HepG2 (cell line): ENCODE results near the gene LSM3. TPM values are rescaled to one million over a fixed set of nuclear protein-coding genes. Genes with fewer than 3 reads are reported as not detected.

ENCODE experiments used
- ATAC-seq: fragments of 200-7000 bp; cut with Tn5 transposase; 3 replicates; pipeline ENCODE4 v1.9.1; 2020; ENCODE audit warnings: mild to moderate bottlenecking, moderate library complexity
- BruUV-seq: library from RNA; stranded (reverse); fragments of 400-500 nt; replicated peaks from 2 replicates; lab custom pipeline; 2021; lab: Mats Ljungman, UMichigan
- CTCF ChIA-PET: fragments of 300-600 bp; formaldehyde crosslinking; extraction: SDS; loops from one replicate; lab custom pipeline; 2021; ENCODE audit warnings: low total read pairs, inconsistent platforms, low intra/inter-chr PET ratio; lab: Yijun Ruan, JAX
- POLR2A ChIA-PET: fragments of 350-600 bp; sonication (Branson Sonifier 250); formaldehyde crosslinking; loops from one replicate; lab custom pipeline; 2020; ENCODE audit warnings: antibody characterized with exemption, inconsistent platforms; lab: Yijun Ruan, JAX
- DNase-seq: peaks from one replicate; pipeline ENCODE4 v3.0.0-alpha.2; 2015; ENCODE audit warnings: low spot score
- FAIRE-seq: peaks from 3 replicates; lab custom pipeline; 2011; peaks lifted over from hg19 to GRCh38; lab: Jason Lieb, UNC
- H2AFZ ChIP-seq: one replicate; pipeline ENCODE4 v1.6.1; 2011; ENCODE audit warnings: low read length, inconsistent platforms
- H3K27ac ChIP-seq: fragments of 300-600 bp; 3 replicates; pipeline ENCODE4 v1.8.0; 2011; ENCODE audit warnings: mixed run types, mild to moderate bottlenecking, mixed read lengths, low read length, inconsistent platforms; ENCODE audit not compliant: insufficient read depth; ENCODE audit errors: extremely low read length
- H3K27me3 ChIP-seq, 2 experiments: fragments of 200-600 bp in 1 of 2; 2 replicates in 1 of 2; 3 replicates in 1 of 2; pipeline versions ENCODE4 v1.6.0 to v1.8.0; 2011; ENCODE audit warnings: low read length in 2 of 2, mild to moderate bottlenecking in 2 of 2, moderate library complexity in 2 of 2, inconsistent platforms in 1 of 2; ENCODE audit not compliant: insufficient read depth in 2 of 2, control insufficient read depth in 1 of 2
- H3K36me3 ChIP-seq, 2 experiments: fragments of 200-600 bp in 1 of 2; replicated peaks in 1 of 2; 2 replicates in 1 of 2; 3 replicates in 1 of 2; pipeline versions ENCODE4 v1.5.1 to v1.8.0; 2011; ENCODE audit warnings: low read length in 2 of 2, inconsistent platforms in 1 of 2; ENCODE audit not compliant: insufficient read depth in 2 of 2, control insufficient read depth in 1 of 2
- H3K4me1 ChIP-seq: 2 replicates; pipeline ENCODE4 v1.5.1; 2012; ENCODE audit warnings: low read length, inconsistent platforms; ENCODE audit not compliant: insufficient read depth
- H3K4me2 ChIP-seq: 2 replicates; pipeline ENCODE4 v1.6.0; 2011; ENCODE audit warnings: low read depth, low read length, inconsistent platforms
- H3K4me3 ChIP-seq, 3 experiments: fragments of 200-600 bp in 1 of 3; sonication (generic), shearing (Covaris generic) in 1 of 3; replicated peaks in 1 of 3; 2 replicates each; pipeline ENCODE4 v1.5.1; 2011 to 2016; ENCODE audit warnings: low read length in 3 of 3, inconsistent platforms in 2 of 3, low read depth in 2 of 3, mild to moderate bottlenecking in 2 of 3, control low read depth in 1 of 3, mixed read lengths in 1 of 3; ENCODE audit not compliant: insufficient read depth in 1 of 3
- H3K79me2 ChIP-seq: one replicate; pipeline ENCODE4 v1.6.1; 2011; ENCODE audit warnings: low read length, inconsistent platforms; ENCODE audit not compliant: insufficient read depth
- H3K9ac ChIP-seq: 2 replicates; pipeline ENCODE4 v1.6.0; 2011; ENCODE audit warnings: mild to moderate bottlenecking, low read depth, low read length, inconsistent platforms; ENCODE audit not compliant: insufficient read depth
- H3K9me3 ChIP-seq: 2 replicates; pipeline ENCODE4 v1.5.1; 2012; ENCODE audit warnings: mild to moderate bottlenecking, low read length
- H4K20me1 ChIP-seq: 2 replicates; pipeline ENCODE4 v1.6.0; 2011; ENCODE audit warnings: inconsistent platforms, mild to moderate bottlenecking, low read length, moderate library complexity; ENCODE audit not compliant: insufficient read depth
- FOXC1 ChIP-seq: sonication (generic); formaldehyde crosslinking; IDR thresholded peaks from 2 replicates; pipeline ENCODE4 v1.8.0; 2022; ENCODE audit warnings: mild to moderate bottlenecking, missing genetic modification reagents, borderline replicate concordance
- FOXP1 ChIP-seq, 2 experiments: fragments of 450-650 bp in 1 of 2; IDR thresholded peaks; 2 replicates each; pipeline ENCODE4 v1.6.1; 2017 to 2018; ENCODE audit warnings: antibody characterized with exemption in 1 of 2
- NFKB2 ChIP-seq: sonication (generic); formaldehyde crosslinking; IDR thresholded peaks from 2 replicates; pipeline ENCODE4 v1.4.0; 2020; ENCODE audit warnings: missing genetic modification reagents, borderline replicate concordance
- PBX2 ChIP-seq: IDR thresholded peaks from 2 replicates; pipeline ENCODE4 v1.6.1; 2016; ENCODE audit warnings: control low read depth
- SP140L ChIP-seq: sonication (generic); formaldehyde crosslinking; IDR thresholded peaks from 2 replicates; pipeline ENCODE4 v1.4.0; 2020; ENCODE audit warnings: missing genetic modification reagents, borderline replicate concordance
- ZBTB46 ChIP-seq: sonication (generic); formaldehyde crosslinking; IDR thresholded peaks from 2 replicates; pipeline ENCODE4 v1.4.0; 2020; ENCODE audit warnings: mild to moderate bottlenecking, missing genetic modification reagents, borderline replicate concordance
- ZNF343 ChIP-seq: sonication (generic); formaldehyde crosslinking; IDR thresholded peaks from 2 replicates; pipeline ENCODE4 v1.4.0; 2020; ENCODE audit warnings: mild to moderate bottlenecking, missing genetic modification reagents
- ZNF44 ChIP-seq: sonication (generic); formaldehyde crosslinking; IDR thresholded peaks from 2 replicates; pipeline ENCODE4 v1.5.1; 2020; ENCODE audit warnings: mild to moderate bottlenecking, missing genetic modification reagents
- WGBS: methylation state at CpG from one replicate; pipeline ENCODE4 v1.1.6; 2017; ENCODE audit warnings: low lambda C conversion rate; 5-methylcytosine and 5-hydroxymethylcytosine counted together
- in situ Hi-C: cut with HindIII; loops from 2 replicates; pipeline ENCODE4 v1.10.0; 2017; ENCODE audit warnings: low pct_unique_long_range_greater_than_20kb; ENCODE audit not compliant: extremely low pct_ligation_motif_present
- intact Hi-C: fragments of 100-400 bp; cut with micrococcal nuclease; formaldehyde crosslinking; loops from one replicate; pipeline ENCODE4 v1.10.0; 2022; ENCODE audit not compliant: unreplicated experiment
- polyA plus RNA-seq, 8 experiments: library from polyadenylated mRNA; depleted of rRNA in 3 of 8; stranded (reverse) in 7 of 8; unstranded in 1 of 8; fragments of >200 nt; fragmentation: Illumina TruSeq in 4 of 8; extraction: Trizol in 4 of 8; gene quantifications; 2 replicates each; pipeline versions ENCODE4 v1.2.1 to v1.2.3, GENCODE V29; 2011 to 2016; ENCODE audit warnings: low read depth in 4 of 8, missing spikeins in 1 of 8, mixed read lengths in 1 of 8; ENCODE audit not compliant: insufficient read depth in 1 of 8
- total RNA-seq, 5 experiments: library from RNA; depleted of rRNA; stranded (reverse); fragments of >200 nt; fragmentation: Illumina TruSeq; extraction: Trizol; gene quantifications; 2 replicates each; pipeline ENCODE4 v1.2.3, GENCODE V29; 2016; ENCODE audit warnings: low read depth in 1 of 5
- TF ChIP-seq, protein P1 (sequence below): sonication (generic); formaldehyde crosslinking; IDR thresholded peaks from 2 replicates; pipeline ENCODE4 v1.4.0; 2020; ENCODE audit warnings: missing genetic modification reagents, borderline replicate concordance
- TF ChIP-seq, protein P2 (sequence below): sonication (generic); formaldehyde crosslinking; conservative IDR thresholded peaks from 2 replicates; pipeline ENCODE4 v1.8.1; 2023; ENCODE audit warnings: missing genetic modification reagents

The LSM3 gene
- total and polyA plus RNA-seq, 2 of the 13 experiments (the other 11 are each of a cell fraction or from before 2014, with no cell fraction given) = 5.1 to 19.4 TPM

GRCh38 chr3:14194865-14195264 is 16.2 kb downstream of the LSM3 start (continued):
- TF ChIP-seq, protein P1, sequence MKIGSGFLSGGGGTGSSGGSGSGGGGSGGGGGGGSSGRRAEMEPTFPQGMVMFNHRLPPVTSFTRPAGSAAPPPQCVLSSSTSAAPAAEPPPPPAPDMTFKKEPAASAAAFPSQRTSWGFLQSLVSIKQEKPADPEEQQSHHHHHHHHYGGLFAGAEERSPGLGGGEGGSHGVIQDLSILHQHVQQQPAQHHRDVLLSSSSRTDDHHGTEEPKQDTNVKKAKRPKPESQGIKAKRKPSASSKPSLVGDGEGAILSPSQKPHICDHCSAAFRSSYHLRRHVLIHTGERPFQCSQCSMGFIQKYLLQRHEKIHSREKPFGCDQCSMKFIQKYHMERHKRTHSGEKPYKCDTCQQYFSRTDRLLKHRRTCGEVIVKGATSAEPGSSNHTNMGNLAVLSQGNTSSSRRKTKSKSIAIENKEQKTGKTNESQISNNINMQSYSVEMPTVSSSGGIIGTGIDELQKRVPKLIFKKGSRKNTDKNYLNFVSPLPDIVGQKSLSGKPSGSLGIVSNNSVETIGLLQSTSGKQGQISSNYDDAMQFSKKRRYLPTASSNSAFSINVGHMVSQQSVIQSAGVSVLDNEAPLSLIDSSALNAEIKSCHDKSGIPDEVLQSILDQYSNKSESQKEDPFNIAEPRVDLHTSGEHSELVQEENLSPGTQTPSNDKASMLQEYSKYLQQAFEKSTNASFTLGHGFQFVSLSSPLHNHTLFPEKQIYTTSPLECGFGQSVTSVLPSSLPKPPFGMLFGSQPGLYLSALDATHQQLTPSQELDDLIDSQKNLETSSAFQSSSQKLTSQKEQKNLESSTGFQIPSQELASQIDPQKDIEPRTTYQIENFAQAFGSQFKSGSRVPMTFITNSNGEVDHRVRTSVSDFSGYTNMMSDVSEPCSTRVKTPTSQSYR (CRISPR knock-in tag) = no peak
- TF ChIP-seq, protein P2, sequence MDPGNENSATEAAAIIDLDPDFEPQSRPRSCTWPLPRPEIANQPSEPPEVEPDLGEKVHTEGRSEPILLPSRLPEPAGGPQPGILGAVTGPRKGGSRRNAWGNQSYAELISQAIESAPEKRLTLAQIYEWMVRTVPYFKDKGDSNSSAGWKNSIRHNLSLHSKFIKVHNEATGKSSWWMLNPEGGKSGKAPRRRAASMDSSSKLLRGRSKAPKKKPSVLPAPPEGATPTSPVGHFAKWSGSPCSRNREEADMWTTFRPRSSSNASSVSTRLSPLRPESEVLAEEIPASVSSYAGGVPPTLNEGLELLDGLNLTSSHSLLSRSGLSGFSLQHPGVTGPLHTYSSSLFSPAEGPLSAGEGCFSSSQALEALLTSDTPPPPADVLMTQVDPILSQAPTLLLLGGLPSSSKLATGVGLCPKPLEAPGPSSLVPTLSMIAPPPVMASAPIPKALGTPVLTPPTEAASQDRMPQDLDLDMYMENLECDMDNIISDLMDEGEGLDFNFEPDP (CRISPR knock-in tag) = no peak
- TF ChIP-seq, all 625 proteins: peak for 0

DNA sequence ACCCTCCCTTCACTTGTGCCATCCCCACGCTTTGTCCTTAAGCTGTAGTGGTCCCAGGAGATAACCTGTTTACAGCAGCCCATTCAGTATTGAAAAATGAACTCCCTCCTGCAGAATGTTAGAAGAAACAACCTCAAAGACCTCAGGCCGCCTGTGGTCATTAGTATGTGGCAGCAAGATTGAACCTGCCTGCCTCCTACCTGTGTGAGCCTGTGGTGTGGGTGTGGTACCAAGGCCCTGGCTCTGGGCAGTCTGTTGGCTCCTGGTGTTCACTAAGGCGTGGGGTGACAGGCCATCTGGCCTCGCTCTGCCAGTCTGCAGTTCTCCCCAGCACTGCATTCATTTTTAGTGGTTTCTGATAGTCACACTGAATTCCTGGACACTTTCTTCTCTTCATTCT is 21.0 kb downstream of the LSM3 start:
- Histone ChIP-seq H2AFZ (no peak overlapping the region), H3K4me1 (peaks cover 46% of the 10 kb centered on the region), H3K27ac (no peak overlapping the region), H3K9ac (no peak overlapping the region), H4K20me1 (no peaks in the 10 kb centered on the region), H3K27me3 (no peaks in the 10 kb centered on the region), H3K4me2 (no peak overlapping the region), H3K36me3 (peaks cover 5 to 35% of the 10 kb centered on the region in 2 experiments; a peak in 4 of 5 replicates), H3K4me3 (no peak overlapping the region), H3K9me3 (no peaks in the 10 kb centered on the region), H3K79me2 (peaks cover 3% of the 10 kb centered on the region)
- TF ChIP-seq NFKB2 (CRISPR knock-in tag) = no peak
- no peak for TF ChIP-seq ZNF343 (CRISPR knock-in tag)
- TF ChIP-seq SP140L (CRISPR knock-in tag) = no peak
- no peak for TF ChIP-seq FOXC1 (CRISPR knock-in tag)
- TF ChIP-seq ZNF44 (CRISPR knock-in tag) = no peak
- TF ChIP-seq FOXP1 (IDR thresholded peaks at IDR 0.05) = no peak
- TF ChIP-seq FOXP1 (CRISPR knock-in tag; IDR thresholded peaks at IDR 0.05) = no peak
- TF ChIP-seq PBX2 (CRISPR knock-in tag) = no peak
- no peak for TF ChIP-seq ZBTB46 (CRISPR knock-in tag)
- POLR2A ChIA-PET = interaction anchor here (5.5 kb wide), 1 partner anchor 21 kb away, joined by 33 read pairs; the partner anchor contains the start of genes LSM3 and XPC
- CTCF ChIA-PET = no interaction called here
- FAIRE-seq (no peak), DNase-seq (no peak), ATAC-seq (no peak)
- in situ Hi-C loops = loop anchor here (10.0 kb wide), 2 partner anchors 265 to 305 kb away; no protein-coding TSS in a partner anchor
- no TSS peak for BruUV-seq
- intact Hi-C loops = loop anchor here (5.0 kb wide), 1 partner anchor 302 kb away; no protein-coding TSS in a partner anchor
- 88% methylated on average over 4 of the region's 4 CpGs for WGBS
